Adrenal gland (tissue), 12 donors: ENCODE results near the gene SQOR. TPM values are rescaled to one million over a fixed set of nuclear protein-coding genes. Genes with fewer than 3 reads are reported as not detected.

Experiments used
- DNase-seq, 7 donors: peaks; one replicate each; pipeline ENCODE4 v3.0.0-alpha.2; 2019 to 2020
- H3K27ac ChIP-seq, 5 donors: fragments of 200-600 bp; sonication (generic) in 4 of 5; 1 replicate in 3 of 5; 2 replicates in 2 of 5; pipeline versions ENCODE4 v1.5.1 to v1.8.0; 2016 to 2020; ENCODE audit warnings: mild to moderate bottlenecking in 1 of 5
- H3K27me3 ChIP-seq: fragments of 200-600 bp; 2 replicates; pipeline ENCODE4 v1.8.0; 2021
- H3K36me3 ChIP-seq, 2 donors: fragments of 200-600 bp; replicated peaks in 1 of 2; 1 replicate in 1 of 2; 2 replicates in 1 of 2; pipeline versions ENCODE4 v1.5.1 to v1.8.0; 2018 to 2022
- H3K4me1 ChIP-seq, 2 donors: fragments of 200-600 bp; replicated peaks in 1 of 2; 1 replicate in 1 of 2; 2 replicates in 1 of 2; pipeline versions ENCODE4 v1.5.1 to v1.8.0; 2018 to 2021
- H3K4me3 ChIP-seq, 4 donors: fragments of 200-600 bp; sonication (generic) in 3 of 4; one replicate each; pipeline ENCODE4 v1.5.1; 2016 to 2018
- H3K9me3 ChIP-seq, 3 donors: fragments of 200-600 bp; sonication (generic) in 1 of 3; replicated peaks in 1 of 3; 1 replicate in 2 of 3; 2 replicates in 1 of 3; pipeline versions ENCODE4 v1.5.1 to v1.8.0; 2016 to 2021
- POLR2A ChIP-seq, 2 donors: fragments of 450-650 bp; IDR thresholded peaks; one replicate each; pipeline ENCODE4 v1.6.1; 2017; ENCODE audit warnings: antibody characterized with exemption in 2 of 2, mild to moderate bottlenecking in 2 of 2, moderate library complexity in 1 of 2
- WGBS, 4 donors: extraction: QIAGEN DNeasy Blood & Tissue Kit in 2 of 4; methylation state at CpG; one replicate each; pipeline versions ENCODE4 v1.1.5 to v1.1.7; 2013 to 2017; 5-methylcytosine and 5-hydroxymethylcytosine counted together
- intact Hi-C, 2 donors: fragments of 100-400 bp; cut with DNase I; formaldehyde crosslinking; loops; one replicate each; pipeline versions ENCODE4 v1.14.1 to v1.15.0; 2022 to 2023
- polyA plus RNA-seq, 3 donors: library from polyadenylated mRNA; stranded (reverse); fragments of 200-250 nt in 2 of 3; fragments of 350-450 nt in 1 of 3; fragmentation: Illumina TruSeq in 1 of 3; extraction: RNeasy Lipid Tissue Mini Kit (QIAGEN cat#74804) in 1 of 3; gene quantifications; one replicate each; pipeline ENCODE4 v1.2.3, GENCODE V29; 2013 to 2014
- total RNA-seq, 9 donors: library from RNA; depleted of rRNA in 4 of 9; stranded (reverse); fragments of >200 nt in 4 of 9; fragments of 120-200 nt in 1 of 9; fragmentation: NEBNext Ultra II Directional in 1 of 9; extraction: Animal tissue kit (Norgen Biotek cat#: 25700) in 1 of 9; gene quantifications; one replicate each; pipeline versions ENCODE4 v1.1.0 to v1.2.4, GENCODE V29; 2013 to 2023
- TF ChIP-seq, protein P1 (sequence below), 6 experiments: fragments of 450-650 bp in 4 of 6; fragments of 200-600 bp in 2 of 6; sonication (generic) in 1 of 6; IDR thresholded peaks; 1 replicate in 5 of 6; 2 replicates in 1 of 6; pipeline versions ENCODE4 v1.5.1 to v1.8.0; 2016 to 2021; ENCODE audit warnings: antibody characterized with exemption in 6 of 6, mild to moderate bottlenecking in 2 of 6, moderate library complexity in 1 of 6
- donor health status: healthy with polysubstance abuse.
- donor health status: Bipolar disorder and iron deficiency.
- donor health status: DM: yes; HTN: yes; CAD: no.
- donor health status: DM: no; HTN: no; CAD: no.
- donor health status: DM: no; HTN: no; CAD: no.
- donor health status: DM: yes; HTN: yes; CAD: no.

Gene SQOR
- total and polyA plus RNA-seq, 12 donors = 2.9 to 92.7 (median 33.0) TPM

DNA sequence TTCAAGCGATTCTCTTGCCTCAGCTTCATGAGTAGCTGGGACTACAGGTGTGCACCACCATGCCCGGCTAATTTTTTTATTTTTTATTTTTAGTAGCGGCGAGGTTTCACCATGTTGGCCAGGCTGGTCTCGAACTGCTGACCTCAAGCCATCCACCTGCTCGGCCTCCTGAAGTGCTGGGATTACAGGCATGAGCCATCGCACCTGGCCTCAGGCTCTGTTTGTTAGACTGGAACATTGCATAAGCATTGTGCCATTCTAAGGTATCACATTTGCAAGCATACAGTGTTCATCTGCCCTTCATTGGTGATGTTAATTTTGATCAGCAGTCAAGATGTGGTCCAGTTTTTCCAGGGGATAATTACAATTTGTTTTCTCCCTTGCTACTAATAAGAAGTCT, 43.0 kb downstream of the SQOR start:
- Histone ChIP-seq H3K4me1 (no peaks in the 10 kb centered on the region), H3K27me3 (no peaks in the 10 kb centered on the region), H3K36me3 (peaks cover 0 to 32% of the 10 kb centered on the region in 2 donors), H3K9me3 (no peaks in the 10 kb centered on the region), H3K27ac (no peak overlapping the region), H3K4me3 (no peak overlapping the region)
- TF ChIP-seq, protein P1, sequence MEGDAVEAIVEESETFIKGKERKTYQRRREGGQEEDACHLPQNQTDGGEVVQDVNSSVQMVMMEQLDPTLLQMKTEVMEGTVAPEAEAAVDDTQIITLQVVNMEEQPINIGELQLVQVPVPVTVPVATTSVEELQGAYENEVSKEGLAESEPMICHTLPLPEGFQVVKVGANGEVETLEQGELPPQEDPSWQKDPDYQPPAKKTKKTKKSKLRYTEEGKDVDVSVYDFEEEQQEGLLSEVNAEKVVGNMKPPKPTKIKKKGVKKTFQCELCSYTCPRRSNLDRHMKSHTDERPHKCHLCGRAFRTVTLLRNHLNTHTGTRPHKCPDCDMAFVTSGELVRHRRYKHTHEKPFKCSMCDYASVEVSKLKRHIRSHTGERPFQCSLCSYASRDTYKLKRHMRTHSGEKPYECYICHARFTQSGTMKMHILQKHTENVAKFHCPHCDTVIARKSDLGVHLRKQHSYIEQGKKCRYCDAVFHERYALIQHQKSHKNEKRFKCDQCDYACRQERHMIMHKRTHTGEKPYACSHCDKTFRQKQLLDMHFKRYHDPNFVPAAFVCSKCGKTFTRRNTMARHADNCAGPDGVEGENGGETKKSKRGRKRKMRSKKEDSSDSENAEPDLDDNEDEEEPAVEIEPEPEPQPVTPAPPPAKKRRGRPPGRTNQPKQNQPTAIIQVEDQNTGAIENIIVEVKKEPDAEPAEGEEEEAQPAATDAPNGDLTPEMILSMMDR (IDR thresholded peaks at IDR 0.05) = no peak
- no peak for TF ChIP-seq POLR2A (IDR thresholded peaks at IDR 0.05)
- intact Hi-C loops = no loop called here
- no peak for DNase-seq
- WGBS, 4 donors = 94 to 98% (median 97%) methylated on average over 7 of the region's 7 CpGs

- intact Hi-C loops = no loop called here
- H3K4me1 ChIP-seq = no peaks in the 10 kb centered on the region
- no peak overlapping the region for H3K27ac ChIP-seq
- 75 to 83% (median 82%) methylated on average over 4 of the region's 4 CpGs for WGBS, 4 donors
- H3K36me3 ChIP-seq = peaks cover 0 to 36% of the 10 kb centered on the region in 2 donors
- H3K4me3 ChIP-seq = no peak overlapping the region
- DNase-seq = no peak
- no peak for TF ChIP-seq POLR2A (IDR thresholded peaks at IDR 0.05)
- TF ChIP-seq, protein P1 (IDR thresholded peaks at IDR 0.05) = no peak
- H3K27me3 ChIP-seq = no peaks in the 10 kb centered on the region
- H3K9me3 ChIP-seq = no peaks in the 10 kb centered on the region
Observed at GRCh38 chr15:45678459-45679178, 43.8 kb downstream of the SQOR start.

DNA sequence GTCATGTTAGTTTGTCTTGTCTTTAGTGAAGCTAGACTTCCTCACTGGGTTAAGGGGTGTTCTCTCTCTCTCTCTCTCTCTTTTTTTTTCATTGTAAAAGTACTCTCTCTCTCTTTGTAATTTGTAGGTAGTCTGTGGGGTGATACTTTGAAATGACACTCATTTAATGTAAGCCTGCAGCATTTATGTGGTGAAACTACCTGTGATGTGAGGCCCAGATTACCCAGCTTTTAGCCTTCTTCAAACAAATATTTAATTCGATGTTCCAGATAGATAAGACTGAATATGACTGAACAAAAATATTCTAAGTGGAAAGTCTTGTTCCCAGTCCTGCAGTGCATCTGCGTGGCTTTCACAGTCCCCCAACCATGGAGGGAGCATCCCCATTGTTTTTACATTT, 49.7 kb downstream of the SQOR start:
- Histone ChIP-seq H3K4me1 (no peaks in the 10 kb centered on the region), H3K4me3 (no peak overlapping the region), H3K9me3 (no peaks in the 10 kb centered on the region), H3K27ac (no peak overlapping the region), H3K36me3 (peaks cover 0 to 51% of the 10 kb centered on the region in 2 donors), H3K27me3 (no peaks in the 10 kb centered on the region)
- intact Hi-C loops = no loop called here
- TF ChIP-seq, protein P1 (IDR thresholded peaks at IDR 0.05) = no peak
- TF ChIP-seq POLR2A (IDR thresholded peaks at IDR 0.05) = no peak
- WGBS, 4 donors = 84 to 89% (median 85%) methylated on average over 2 of the region's 2 CpGs
- DNase-seq = no peak

GRCh38 chr15:45689616-45690015, 54.8 kb downstream of the SQOR start:
- intact Hi-C loops = no loop called here
- WGBS, 4 donors = 73 to 99% (median 95%) methylated on average over 4 of the region's 4 CpGs

More at GRCh38 chr15:45689616-45690015, 54.8 kb downstream of the SQOR start:
- Histone ChIP-seq H3K36me3 (peaks cover 0 to 48% of the 10 kb centered on the region in 2 donors), H3K9me3 (no peaks in the 10 kb centered on the region), H3K4me1 (no peaks in the 10 kb centered on the region), H3K27me3 (no peaks in the 10 kb centered on the region), H3K4me3 (no peak overlapping the region), H3K27ac (no peak overlapping the region)
- DNase-seq = no peak
- TF ChIP-seq, protein P1 (IDR thresholded peaks at IDR 0.05) = no peak
- no peak for TF ChIP-seq POLR2A (IDR thresholded peaks at IDR 0.05)
